Measurements from ENCODE around the gene EXOC6B. TPM values are rescaled to one million over a fixed set of nuclear protein-coding genes. Genes with fewer than 3 reads are reported as not detected.

EXOC6B gene
- total and polyA plus RNA-seq, 10 of the 15 experiments (the other 5 are each of a cell fraction or from before 2014, with no cell fraction given) = 0.23 to 2.2 (median 1.2) TPM

GRCh38 chr2:72142570-72143440 lies 683.0 kb downstream of the EXOC6B start:
- no peak overlapping the region for H3K9ac ChIP-seq (ENCODE audit: control insufficient read depth, insufficient read depth, low read length)

GRCh38 chr2:72141881-72142451 lies 683.9 kb downstream of the EXOC6B start:
- FAIRE-seq (no peak), ATAC-seq (no peak), DNase-seq (ENCODE audit: low read depth, low spot score) (no peak)
- RAD21 ChIA-PET (ENCODE audit: unreplicated experiment) = no interaction called here
- POLR2A ChIA-PET = no interaction called here
- Histone ChIP-seq H3K27me3 (replicated peaks in 1 of 2; ENCODE audit: control insufficient read depth in 2 of 2, insufficient read depth in 2 of 2, low read length in 1 of 2) (peaks cover 4 to 12% of the 10 kb centered on the region in 2 experiments; a peak in 3 of 4 replicates), H3K4me3 (no peak overlapping the region), H3K27ac (ENCODE audit: control insufficient read depth, insufficient read depth) (no peak overlapping the region), H3K36me3 (ENCODE audit: control insufficient read depth in 2 of 2, insufficient read depth in 2 of 2, low read length in 1 of 2) (no peaks in the 10 kb centered on the region), H3K9ac (ENCODE audit: control insufficient read depth, insufficient read depth, low read length) (no peak overlapping the region), H3K9me3 (replicated peaks; ENCODE audit: control insufficient read depth, insufficient read depth, low read length) (no peaks in the 10 kb centered on the region; the same call in 2 of the 3 replicates), H3K79me2 (ENCODE audit: control insufficient read depth, insufficient read depth, low read length) (no peaks in the 10 kb centered on the region), H2AFZ (ENCODE audit: control insufficient read depth, low read depth, low read length) (no peak overlapping the region), H4K20me1 (ENCODE audit: control insufficient read depth, insufficient read depth) (no peaks in the 10 kb centered on the region), H3K4me1 (ENCODE audit: control insufficient read depth, insufficient read depth, low read length) (no peaks in the 10 kb centered on the region), H3K4me2 (ENCODE audit: control insufficient read depth, insufficient read depth) (no peak overlapping the region)
- in situ Hi-C loops (cut with MboI) (loop anchor here (25.0 kb wide), 1 partner anchor 855 kb away; no protein-coding TSS in a partner anchor), intact Hi-C loops (cut with micrococcal nuclease; ENCODE audit: unreplicated experiment) (no loop called here)
- WGBS (ENCODE audit: insufficient coverage, insufficient replicate concordance, low lambda C conversion rate, missing lambda C conversion rate) = 64% methylated on average over 10 of the region's 13 CpGs
- no TSS peak for BruUV-seq (replicated peaks)
- SMC1A ChIA-PET (ENCODE audit: uncharacterized antibody, unreplicated experiment) = no interaction called here
- CTCF ChIA-PET = no interaction called here
- TF ChIP-seq ATF7 (IDR thresholded peaks at IDR 0.05; ENCODE audit: low read depth) = no peak
- TF ChIP-seq ZBTB40 (IDR thresholded peaks at IDR 0.05; ENCODE audit: borderline replicate concordance) = no peak
- TF ChIP-seq POU2F2 (IDR thresholded peaks at IDR 0.05; ENCODE audit: borderline replicate concordance, low read depth, low read length) = no peak
- no peak for TF ChIP-seq TCF7 (IDR thresholded peaks at IDR 0.05; ENCODE audit: borderline replicate concordance)
- TF ChIP-seq EZH2 (IDR thresholded peaks at IDR 0.05; ENCODE audit: borderline replicate concordance, control insufficient read depth, low read depth, low read length) = no peak
- TF ChIP-seq EED (IDR thresholded peaks at IDR 0.05; ENCODE audit: low read depth) = no peak
- no peak for TF ChIP-seq MTA3 (IDR thresholded peaks at IDR 0.05; ENCODE audit: borderline replicate concordance, low read length)

More at GRCh38 chr2:72142570-72143440, 683.0 kb downstream of the EXOC6B start:
- Histone ChIP-seq H3K4me2 (ENCODE audit: control insufficient read depth, insufficient read depth) (no peak overlapping the region), H3K9me3 (replicated peaks; ENCODE audit: control insufficient read depth, insufficient read depth, low read length) (no peaks in the 10 kb centered on the region; the same call in 2 of the 3 replicates), H3K27ac (ENCODE audit: control insufficient read depth, insufficient read depth) (no peak overlapping the region), H3K36me3 (ENCODE audit: control insufficient read depth in 2 of 2, insufficient read depth in 2 of 2, low read length in 1 of 2) (no peaks in the 10 kb centered on the region), H4K20me1 (ENCODE audit: control insufficient read depth, insufficient read depth) (no peaks in the 10 kb centered on the region), H3K4me3 (no peak overlapping the region), H3K4me1 (ENCODE audit: control insufficient read depth, insufficient read depth, low read length) (no peaks in the 10 kb centered on the region), H2AFZ (ENCODE audit: control insufficient read depth, low read depth, low read length) (no peak overlapping the region), H3K27me3 (replicated peaks in 1 of 2; ENCODE audit: control insufficient read depth in 2 of 2, insufficient read depth in 2 of 2, low read length in 1 of 2) (peaks cover 4 to 12% of the 10 kb centered on the region in 2 experiments; a peak in 3 of 4 replicates), H3K79me2 (ENCODE audit: control insufficient read depth, insufficient read depth, low read length) (no peaks in the 10 kb centered on the region)
- intact Hi-C loops (cut with micrococcal nuclease; ENCODE audit: unreplicated experiment) = no loop called here
- RAD21 ChIA-PET (ENCODE audit: unreplicated experiment) = no interaction called here
- CTCF ChIA-PET = no interaction called here
- no TSS peak for BruUV-seq (replicated peaks)
- in situ Hi-C loops (cut with MboI) = loop anchor here (25.0 kb wide), 1 partner anchor 856 kb away; no protein-coding TSS in a partner anchor
- SMC1A ChIA-PET (ENCODE audit: uncharacterized antibody, unreplicated experiment) = no interaction called here
- ATAC-seq = no peak
- POLR2A ChIA-PET = no interaction called here
- no peak for DNase-seq (ENCODE audit: low read depth, low spot score)
- no peak for TF ChIP-seq ZSCAN29 (IDR thresholded peaks at IDR 0.05)
- no peak for TF ChIP-seq CREB1 (IDR thresholded peaks at IDR 0.05; ENCODE audit: low read depth)
- TF ChIP-seq MTA3 (IDR thresholded peaks at IDR 0.05; ENCODE audit: borderline replicate concordance, low read length) = no peak
- no peak for TF ChIP-seq JUNB (IDR thresholded peaks at IDR 0.05)
- no peak for TF ChIP-seq GATAD2B (conservative IDR thresholded peaks at IDR 0.05; ENCODE audit: low read depth)
- TF ChIP-seq BHLHE40 (IDR thresholded peaks at IDR 0.05; ENCODE audit: borderline replicate concordance in 1 of 2, low read depth in 2 of 2, low read length in 1 of 2) = peak in 1 of 2 experiments; percentile 11; a peak in 1 of 4 replicates
- no peak for FAIRE-seq
- WGBS (ENCODE audit: insufficient coverage, insufficient replicate concordance, low lambda C conversion rate, missing lambda C conversion rate) = 43% methylated on average over 24 of the region's 50 CpGs

Measured in GM12878 (cell line).